GM18868 (cell line): ENCODE data around the gene TNFAIP3.
"Not testable (repeated sequence)": the region's sequence is repeated elsewhere in the genome, so short reads cannot be mapped to it uniquely, and the experiment has no call there.

Source experiments
- ATAC-seq: cut with Tn5 transposase; IDR thresholded peaks from one replicate; pipeline ENCODE4 v1.9.1; 2021; ENCODE audit warnings: mild to moderate bottlenecking, moderate library complexity; ENCODE audit not compliant: unreplicated experiment

TNFAIP3 gene

GRCh38 chr6:137844327-137844726 is 22.7 kb upstream of the TNFAIP3 start:
- ATAC-seq: not testable (repeated sequence)

DNA sequence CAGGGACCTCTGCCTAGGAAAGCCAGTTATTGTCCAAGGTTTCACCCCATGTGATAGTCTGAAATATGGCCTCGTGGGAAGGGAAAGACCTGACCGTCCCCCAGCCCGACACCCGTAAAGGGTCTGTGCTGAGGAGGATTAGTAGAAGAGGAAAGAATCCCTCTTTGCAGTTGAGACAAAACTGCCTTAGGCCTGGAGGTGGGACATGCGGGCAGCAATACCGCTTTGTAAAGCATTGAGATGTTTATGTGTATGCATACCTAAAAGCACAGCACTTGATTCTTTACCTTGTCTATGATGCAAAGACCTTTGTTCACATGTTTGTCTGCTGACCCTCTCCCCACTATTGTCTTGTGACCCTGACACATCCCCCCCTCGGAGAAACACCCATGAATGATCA is 22.3 kb upstream of the TNFAIP3 start:
- ATAC-seq: not testable (repeated sequence)

- no peak for ATAC-seq
Observed at GRCh38 chr6:137845460-137845859, 21.6 kb upstream of the TNFAIP3 start.

GRCh38 chr6:137846274-137846673 is 20.8 kb upstream of the TNFAIP3 start:
- no peak for ATAC-seq

GRCh38 chr6:137846772-137847313 is 20.2 kb upstream of the TNFAIP3 start:
- peak; percentile 76 for ATAC-seq

DNA sequence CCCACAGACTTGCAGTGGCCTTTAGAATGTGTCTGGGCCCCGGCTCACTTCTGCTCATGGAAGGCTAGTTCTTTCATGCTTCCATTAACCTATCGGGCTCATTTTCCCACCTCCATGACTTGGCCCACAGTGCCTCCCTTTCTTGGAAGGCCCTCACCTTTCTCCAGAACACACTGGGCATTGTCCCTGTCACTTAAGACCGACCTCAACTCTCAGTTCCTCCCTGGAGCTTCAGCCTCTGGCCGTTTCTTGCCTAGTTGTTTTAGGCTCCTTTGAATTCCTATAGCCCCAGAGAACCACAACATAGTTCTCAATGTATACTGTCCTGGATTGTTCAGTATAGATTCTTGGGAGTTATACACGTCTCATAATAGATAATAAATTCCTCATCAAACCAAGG is 19.3 kb upstream of the TNFAIP3 start:
- ATAC-seq: no peak

GRCh38 chr6:137848672-137849071 is 18.4 kb upstream of the TNFAIP3 start:
- ATAC-seq: no peak

- ATAC-seq: peak; percentile 45
Observed at GRCh38 chr6:137849181-137849980, 17.7 kb upstream of the TNFAIP3 start.

DNA sequence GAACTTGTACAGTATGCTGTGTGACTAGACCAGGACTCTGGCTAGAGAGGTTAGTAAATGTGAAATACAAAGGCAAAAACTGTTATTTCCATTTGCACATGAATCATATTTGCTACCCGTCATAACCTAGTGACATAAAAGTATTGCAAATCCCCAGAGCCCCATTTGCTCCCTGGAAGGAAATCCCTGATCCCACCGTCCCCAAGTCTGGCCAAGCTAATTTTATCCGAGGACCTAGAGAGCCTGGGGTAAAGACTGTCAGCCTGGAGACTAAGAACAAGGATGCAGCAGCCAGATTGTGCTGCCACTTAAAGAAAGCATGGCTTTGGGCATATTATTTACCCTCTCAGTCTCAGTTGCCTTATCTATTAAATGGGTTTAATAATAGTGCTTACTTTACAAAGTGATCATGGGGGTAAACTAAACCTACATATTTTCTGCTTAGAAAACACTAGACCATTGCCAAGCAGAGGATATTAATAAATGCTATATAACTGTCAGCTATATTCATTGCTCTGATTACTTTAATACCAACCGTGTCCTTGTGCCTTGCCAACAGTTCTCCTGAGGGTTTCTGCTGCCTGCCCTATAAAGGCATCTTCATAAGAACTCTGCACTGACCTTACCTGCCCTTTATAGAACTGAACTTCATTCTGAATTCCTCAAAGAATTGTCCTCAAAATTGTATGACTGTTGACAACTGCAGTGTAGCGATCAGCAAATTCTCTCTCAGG is 16.9 kb upstream of the TNFAIP3 start:
- no peak for ATAC-seq

DNA sequence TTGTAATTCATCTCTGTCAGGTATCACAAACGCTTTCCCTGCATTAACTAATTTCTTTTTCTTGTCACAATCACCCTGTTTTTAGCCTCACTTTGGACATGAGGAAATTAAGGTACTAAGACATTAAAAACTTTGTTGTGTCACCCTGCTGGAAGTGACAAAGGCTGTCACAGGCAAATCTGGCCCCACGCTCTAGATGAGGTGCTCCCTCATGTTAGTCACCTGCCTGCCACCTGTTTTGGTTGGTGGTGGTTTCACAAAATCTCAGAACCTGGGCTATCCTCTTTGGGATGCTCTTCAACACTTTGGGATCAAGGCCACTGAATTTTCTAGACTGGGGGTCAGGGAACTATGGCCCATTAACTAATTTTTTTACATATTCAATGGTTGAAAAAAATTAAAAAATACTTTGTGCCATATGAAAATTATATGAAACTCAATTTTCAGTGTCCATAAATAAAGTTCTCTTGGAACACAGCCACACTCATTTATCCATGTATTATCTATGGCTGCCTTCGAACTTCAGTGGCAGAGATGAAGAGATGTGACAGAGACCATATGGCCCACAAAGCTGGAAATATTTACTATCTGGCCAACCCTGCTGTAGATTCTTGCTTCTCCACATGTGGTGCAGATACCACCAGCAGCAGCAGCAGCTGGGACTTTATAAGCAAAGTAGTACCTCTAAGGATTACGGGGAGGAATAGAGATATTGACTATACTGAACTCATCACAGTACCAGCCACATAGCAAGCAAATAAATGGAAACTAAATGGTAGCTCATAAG is 16.1 kb upstream of the TNFAIP3 start:
- ATAC-seq: no peak

GRCh38 chr6:137851669-137852068 is 15.4 kb upstream of the TNFAIP3 start:
- ATAC-seq: no peak

DNA sequence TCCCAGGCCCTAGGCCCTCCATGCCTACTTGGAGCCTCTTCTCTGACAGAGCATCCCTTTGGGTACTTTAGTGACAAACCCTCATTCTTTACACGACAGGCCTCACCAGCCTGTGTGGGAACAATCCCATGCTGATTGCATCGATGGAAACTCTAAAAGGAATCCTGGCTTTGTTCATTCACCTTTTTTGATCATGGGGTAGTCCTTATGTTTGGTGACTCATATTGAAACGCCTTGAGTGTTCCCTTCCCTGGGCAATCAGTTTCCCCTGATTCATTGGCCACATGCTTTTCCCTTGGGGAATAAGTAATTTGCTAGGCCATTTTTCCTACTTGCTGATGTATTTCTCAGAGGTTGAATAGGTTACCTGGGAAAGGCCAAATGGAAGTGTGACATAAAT is 14.7 kb upstream of the TNFAIP3 start:
- ATAC-seq: no peak

DNA sequence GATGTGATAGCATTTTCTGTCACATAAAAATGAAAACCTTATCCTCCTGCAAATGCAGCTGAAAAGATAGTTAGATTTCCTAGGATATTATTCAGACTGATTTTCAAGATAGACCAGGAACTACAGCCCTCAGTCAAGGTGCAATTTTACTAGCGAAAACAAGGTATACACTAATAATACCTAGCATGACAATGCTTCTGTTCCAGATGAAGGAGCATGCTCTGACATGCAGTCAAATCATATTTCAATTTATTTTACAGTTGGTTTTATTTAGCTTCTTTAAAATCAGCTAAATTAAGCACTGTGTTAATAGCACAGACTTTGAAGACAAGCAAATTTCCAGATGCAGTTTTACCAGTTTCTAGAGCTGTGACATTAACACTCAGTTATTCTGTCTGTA is 14.2 kb upstream of the TNFAIP3 start:
- no peak for ATAC-seq

DNA sequence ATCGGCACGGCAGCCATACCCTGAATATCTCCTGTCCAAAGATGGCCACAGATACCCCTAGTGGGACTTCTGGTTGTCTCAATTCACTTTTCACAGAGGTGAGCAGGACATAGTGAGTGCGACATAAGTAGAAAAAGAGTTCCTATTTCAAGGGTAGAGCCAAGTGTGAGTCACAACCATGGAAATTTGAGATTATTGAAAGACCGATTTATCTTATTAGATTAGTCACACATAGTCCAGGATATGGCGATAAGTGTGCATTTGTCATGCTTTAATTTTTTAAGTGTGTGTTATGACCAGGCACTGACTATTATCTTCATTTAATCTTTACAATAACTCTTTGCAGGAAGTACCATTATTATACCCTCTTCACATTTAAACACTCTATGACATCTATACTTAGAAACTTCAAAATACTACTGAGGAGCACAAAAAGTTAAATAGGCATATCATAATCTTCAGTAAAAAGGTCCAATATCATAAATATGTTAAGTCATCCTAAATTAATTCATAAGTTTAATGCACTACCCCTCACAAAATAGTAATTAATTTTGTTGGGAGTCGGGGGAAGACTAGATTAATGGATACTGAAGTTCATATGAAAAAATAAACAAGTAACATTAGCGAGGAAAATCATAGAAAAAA is 13.4 kb upstream of the TNFAIP3 start:
- no peak for ATAC-seq

- ATAC-seq: no peak
Observed at GRCh38 chr6:137856138-137856898, 10.7 kb upstream of the TNFAIP3 start.

- ATAC-seq: no peak
Observed at GRCh38 chr6:137859025-137859424, 8.0 kb upstream of the TNFAIP3 start.

DNA sequence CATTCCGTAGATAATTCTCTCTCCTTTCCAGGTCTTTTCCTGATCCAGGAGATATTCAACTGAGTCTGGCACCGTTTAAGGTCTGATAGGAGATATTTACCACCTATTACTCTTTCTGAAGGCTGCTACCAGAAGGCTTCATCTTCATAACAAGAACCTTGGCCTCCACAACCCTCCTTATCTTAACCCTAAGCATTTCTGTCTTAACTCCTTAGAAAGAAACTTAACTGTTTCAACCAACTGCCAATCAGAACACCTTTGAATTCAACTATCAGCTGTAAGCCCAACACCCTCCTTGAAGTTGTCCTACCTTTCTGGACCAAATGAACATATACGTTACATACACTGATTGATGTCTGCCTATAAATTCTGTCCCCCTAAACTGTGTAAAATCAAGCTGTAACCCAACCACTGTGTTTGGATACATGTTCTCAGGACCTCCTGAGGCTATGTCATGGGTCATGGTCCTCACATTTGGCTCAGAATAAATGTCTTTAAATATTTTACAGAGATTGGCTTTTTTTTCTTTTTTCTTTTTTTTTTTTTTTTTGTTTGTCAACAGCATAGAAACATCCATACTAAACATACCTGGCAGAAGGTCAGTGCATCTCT is 6.6 kb upstream of the TNFAIP3 start:
- no peak for ATAC-seq

DNA sequence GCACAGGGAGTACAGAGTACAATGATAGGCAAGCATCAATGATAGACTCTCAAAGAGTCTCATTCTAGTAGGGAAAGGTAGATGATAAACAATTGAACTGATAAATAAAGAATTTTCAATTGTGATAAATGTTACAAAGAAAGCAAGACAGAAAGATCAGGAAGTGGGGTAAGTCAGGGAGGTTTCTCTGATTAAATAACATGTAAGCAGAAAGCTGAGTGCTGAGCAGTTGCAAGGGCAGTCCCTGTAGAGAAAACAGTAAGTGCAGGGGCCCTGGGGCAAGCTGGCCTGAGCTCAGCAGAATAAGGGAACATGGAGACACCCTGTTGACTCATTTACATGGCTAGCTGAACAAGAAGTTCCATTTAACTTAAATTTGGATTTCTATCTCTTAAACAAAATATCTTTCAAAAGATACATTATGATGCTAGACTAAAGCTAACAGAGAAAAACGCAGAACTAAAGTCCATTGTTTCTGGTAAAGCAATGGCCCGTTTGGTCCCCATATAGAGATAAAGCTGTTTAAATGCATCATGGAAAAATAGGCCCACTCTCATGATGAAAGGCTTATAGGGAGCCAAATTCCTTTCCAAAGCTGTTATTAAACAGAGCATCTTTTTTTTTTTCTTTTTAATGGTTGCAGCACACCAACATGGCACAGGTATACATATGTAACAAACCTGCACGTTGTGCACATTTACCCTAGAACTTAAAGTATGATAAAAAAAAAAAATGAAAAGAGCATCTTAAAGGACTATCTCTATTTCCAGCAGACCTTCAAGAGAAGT is 5.3 kb upstream of the TNFAIP3 start:
- no peak for ATAC-seq
